NCI-H526 (cell line): Measurements from ENCODE around the gene C17orf75.
"Not testable (repeated sequence)": the region's sequence is repeated elsewhere in the genome, so short reads cannot be mapped to it uniquely, and the experiment has no call there.

ENCODE experiments used
- DNase-seq, 2 experiments: peaks; one replicate each; lab custom pipeline; 2025; lab: John Stamatoyannopoulos, UW

Gene C17orf75

GRCh38 chr17:32341857-32342602 is at the start of gene C17orf75:
Gene C17orf75 (minus strand): TSS chr17:32342173. CDS start chr17:32342139, 34 bp downstream.
- DNase-seq, result peak; percentile 74 to 90

GRCh38 chr17:32388613-32389459 is 46.9 kb upstream of the C17orf75 start:
- no peak for DNase-seq

GRCh38 chr17:32388128-32388527 is 46.2 kb upstream of the C17orf75 start:
- not testable (repeated sequence) for DNase-seq

- no peak for DNase-seq
Measured at GRCh38 chr17:32386844-32387243, 44.9 kb upstream of the C17orf75 start.

GRCh38 chr17:32385971-32386370 is 44.0 kb upstream of the C17orf75 start:
- no peak for DNase-seq

- DNase-seq, result no peak
Measured at GRCh38 chr17:32385121-32385520, 43.1 kb upstream of the C17orf75 start.

- peak in 1 of 2 experiments; percentile 11 for DNase-seq
Measured at GRCh38 chr17:32383926-32384434, 42.0 kb upstream of the C17orf75 start.

- no peak for DNase-seq
Measured at GRCh38 chr17:32382526-32383223, 40.7 kb upstream of the C17orf75 start.

GRCh38 chr17:32370426-32370825 is 28.5 kb upstream of the C17orf75 start:
- no peak for DNase-seq

- no peak for DNase-seq
Measured at GRCh38 chr17:32361270-32361669, 19.3 kb upstream of the C17orf75 start.

GRCh38 chr17:32357615-32358014 is 15.6 kb upstream of the C17orf75 start:
- no peak for DNase-seq

GRCh38 chr17:32356750-32357149 is 14.8 kb upstream of the C17orf75 start:
- DNase-seq, result no peak

GRCh38 chr17:32356378-32356743 is 14.4 kb upstream of the C17orf75 start:
- no peak for DNase-seq

- no peak for DNase-seq
Measured at GRCh38 chr17:32355649-32356377, 13.8 kb upstream of the C17orf75 start.

GRCh38 chr17:32352734-32353133 is 10.8 kb upstream of the C17orf75 start:
- DNase-seq, result not testable (repeated sequence)

GRCh38 chr17:32350666-32351418 is 8.9 kb upstream of the C17orf75 start:
- DNase-seq, result peak; percentile 27 to 52

GRCh38 chr17:32349854-32350665 is 8.1 kb upstream of the C17orf75 start, which contains the start of gene ZNF207:
Gene ZNF207 (plus strand): TSS chr17:32350157. CDS start chr17:32350286, 129 bp downstream.
- DNase-seq, result peak; percentile 93 to 98

- DNase-seq, result peak in 1 of 2 experiments; percentile 33
Measured at GRCh38 chr17:32349503-32349853, 7.5 kb upstream of the C17orf75 start.

- no peak for DNase-seq
Measured at GRCh38 chr17:32348483-32348800, 6.5 kb upstream of the C17orf75 start.
